DMS53 (cell line): Measurements from ENCODE around the gene KLF6.
A peak's percentile ranks its signal among the peaks of the same experiment; 100 is the strongest.

Experiments
- DNase-seq: peaks from one replicate; lab custom pipeline; 2025; lab: John Stamatoyannopoulos, UW

Gene KLF6

DNA sequence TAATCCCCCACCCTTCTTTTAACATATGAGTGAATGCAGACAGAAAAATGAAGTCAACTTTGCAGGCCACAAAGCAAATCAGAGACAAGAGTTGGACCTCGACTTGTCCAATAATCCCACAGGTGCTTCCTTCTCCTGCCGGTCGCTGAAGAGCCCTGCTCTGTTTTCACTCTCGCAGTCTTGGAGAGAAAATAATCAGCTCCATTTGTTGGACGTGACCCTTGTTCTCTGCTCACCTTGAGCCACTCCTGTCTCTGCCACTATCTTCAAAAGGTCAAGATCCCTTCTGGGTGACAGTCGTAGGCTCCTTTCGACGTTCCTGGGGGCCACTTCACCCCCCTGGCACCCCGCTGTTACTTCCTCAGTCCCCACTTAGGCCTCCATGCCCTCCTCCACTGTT lies 2.8 kb upstream of the KLF6 start:
- DNase-seq = no peak

DNA sequence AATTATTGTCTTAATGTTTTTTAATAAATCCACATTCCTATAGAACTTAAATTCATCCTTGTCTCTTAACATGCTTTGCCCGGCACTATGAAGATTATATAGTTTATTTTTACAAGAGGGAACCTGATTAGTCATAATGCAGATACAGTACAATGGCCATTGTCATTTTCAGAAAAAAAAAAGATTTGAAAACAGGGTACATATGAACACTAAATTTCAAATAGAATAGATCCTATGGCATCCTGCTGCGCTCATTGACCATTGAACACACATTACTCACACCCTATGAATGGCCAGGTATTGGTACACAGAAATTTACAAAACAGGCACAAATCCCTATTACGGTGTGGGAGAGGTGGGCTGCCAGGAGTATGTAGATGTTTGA lies 2.0 kb upstream of the KLF6 start:
- DNase-seq = no peak

DNA sequence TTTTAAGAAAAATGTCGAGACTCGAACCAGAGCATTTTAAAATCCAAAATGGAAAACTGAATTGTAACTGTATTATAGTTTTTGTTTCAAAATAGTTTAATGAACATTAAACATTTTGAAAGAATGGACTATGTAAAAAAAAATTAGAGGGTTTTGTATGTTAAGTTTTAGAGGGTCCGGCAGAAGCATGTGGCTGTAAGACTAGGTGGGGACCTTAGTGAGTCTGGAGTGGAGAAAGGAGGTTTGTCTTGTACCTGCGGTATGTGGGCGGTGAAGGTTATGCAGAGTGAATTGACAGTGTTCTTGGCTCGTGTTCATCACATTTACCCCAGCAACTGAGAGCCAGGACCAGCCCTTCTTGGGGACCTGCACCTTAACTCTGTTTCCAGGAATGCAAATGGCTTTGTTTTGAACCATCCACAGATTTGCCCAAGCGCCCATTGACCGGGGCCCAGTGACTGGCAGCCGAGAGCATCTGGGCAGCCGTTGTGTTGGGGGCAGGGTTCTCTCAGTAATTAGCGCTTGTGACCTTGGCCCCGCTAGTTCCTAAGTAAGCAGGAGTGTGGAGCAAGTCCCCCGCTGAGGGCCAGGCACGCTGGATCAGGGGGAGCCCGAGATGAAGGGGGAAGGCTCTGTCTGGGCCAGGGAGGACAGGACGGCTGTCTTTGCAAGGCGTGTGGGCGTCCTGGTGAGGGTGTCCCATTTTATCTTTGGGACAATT lies 1.4 kb upstream of the KLF6 start:
- peak; percentile 64 for DNase-seq

DNA sequence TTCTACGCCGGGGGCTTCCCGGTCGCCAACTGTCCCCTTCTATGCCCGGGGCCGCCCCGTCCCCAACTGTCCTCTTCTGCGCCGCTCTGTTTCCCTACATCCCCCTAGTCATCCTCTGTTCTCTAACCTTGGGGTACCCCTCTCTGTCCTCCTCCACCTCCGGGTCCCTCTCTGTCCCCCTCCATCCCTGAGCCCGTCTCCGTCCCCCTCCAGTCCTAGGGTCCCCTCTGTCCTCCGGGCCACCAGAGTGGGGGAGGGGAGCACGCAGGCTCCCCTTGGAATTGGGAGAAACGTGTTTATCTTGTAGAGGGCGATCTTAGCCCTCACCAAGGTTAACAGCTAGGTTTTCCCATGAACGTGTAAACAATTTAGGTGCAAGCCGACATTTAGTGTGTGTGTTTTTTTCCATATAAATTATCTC lies 852 bp upstream of the KLF6 start:
- DNase-seq = peak; percentile 72

DNA sequence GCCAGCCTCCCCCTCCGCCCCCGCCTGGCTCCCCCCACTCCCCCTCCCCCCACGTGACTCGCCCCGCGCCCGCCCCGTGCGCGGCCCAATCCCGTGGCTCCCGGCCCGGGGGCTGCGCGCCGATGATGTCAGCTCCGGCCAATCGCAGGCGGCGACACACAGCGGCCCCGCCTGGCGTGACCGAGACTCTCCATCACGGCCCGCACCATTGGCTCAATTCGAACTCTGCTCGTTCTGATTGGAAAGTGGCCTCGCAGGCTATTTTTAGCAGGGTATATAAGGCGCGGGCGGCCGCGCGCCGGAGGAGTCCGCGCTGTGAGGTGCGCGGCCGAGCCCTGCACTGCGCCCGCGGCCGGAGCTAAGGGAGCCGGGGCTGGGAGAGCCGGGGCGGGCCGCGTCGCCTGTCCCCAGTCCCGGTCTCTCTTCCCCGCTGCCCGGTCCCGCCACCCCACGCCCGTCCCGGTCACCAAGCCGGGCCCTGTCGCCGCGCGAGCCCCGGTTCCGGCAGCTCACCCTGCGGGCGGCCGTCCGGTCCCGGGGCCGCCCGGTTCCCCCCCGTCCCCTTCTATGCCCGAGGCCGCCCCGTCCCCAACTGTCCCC lies 342 bp upstream of the KLF6 start:
- peak; percentile 99 for DNase-seq

DNA sequence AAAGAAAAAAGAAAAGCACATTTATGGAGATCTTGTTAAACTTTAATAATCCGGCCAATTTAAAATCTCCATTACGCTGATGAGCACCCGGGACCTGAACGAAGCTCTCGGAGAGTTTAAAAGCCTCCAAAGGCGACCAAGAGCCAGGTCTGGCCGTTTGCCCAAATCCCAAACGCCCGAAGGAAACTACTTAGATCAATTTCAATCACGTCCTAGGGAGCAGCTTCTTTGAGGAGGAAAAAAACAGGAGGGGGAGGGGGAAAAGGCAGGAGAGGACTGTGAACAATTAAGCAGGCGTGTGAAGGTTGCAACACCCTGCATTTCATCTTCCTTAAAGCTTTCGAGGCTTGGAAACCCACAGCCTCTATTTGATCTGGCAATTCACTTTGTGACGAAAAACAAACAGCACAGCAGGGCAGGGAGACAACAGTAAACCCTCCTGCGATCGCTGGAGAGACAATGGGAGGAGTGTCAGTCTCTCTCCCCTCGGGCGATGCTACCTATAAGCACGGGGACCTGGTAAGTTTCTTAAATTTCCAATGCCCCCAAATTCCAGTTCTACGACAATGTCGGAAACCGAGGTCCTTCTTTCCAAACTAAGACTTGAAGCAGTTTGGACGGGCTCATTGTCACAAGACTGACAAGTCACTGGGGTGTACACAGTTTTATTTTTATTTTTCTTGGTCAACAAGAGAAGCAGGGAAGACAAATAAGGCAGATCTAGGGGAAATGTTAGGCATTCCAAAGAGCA lies 1.2 kb downstream of the KLF6 start:
- DNase-seq = peak; percentile 94

DNA sequence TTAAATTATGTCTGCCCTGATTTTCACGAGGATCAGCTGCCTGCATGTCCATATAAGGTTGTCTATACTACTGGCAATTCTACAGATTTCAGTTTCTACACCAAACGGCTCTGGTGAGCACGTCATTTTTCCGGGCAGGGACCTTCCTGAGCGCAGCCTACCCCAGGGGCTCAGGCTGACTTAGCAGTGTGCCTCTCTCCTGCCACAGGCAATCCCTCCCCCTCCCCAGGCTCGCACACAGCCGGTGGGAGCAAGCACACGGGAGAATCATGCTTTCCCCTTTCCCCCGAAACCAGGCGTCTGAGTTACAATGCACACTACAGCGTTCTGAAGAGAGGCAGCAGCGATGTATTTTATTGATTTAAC lies 1.7 kb downstream of the KLF6 start:
- peak; percentile 84 for DNase-seq

DNA sequence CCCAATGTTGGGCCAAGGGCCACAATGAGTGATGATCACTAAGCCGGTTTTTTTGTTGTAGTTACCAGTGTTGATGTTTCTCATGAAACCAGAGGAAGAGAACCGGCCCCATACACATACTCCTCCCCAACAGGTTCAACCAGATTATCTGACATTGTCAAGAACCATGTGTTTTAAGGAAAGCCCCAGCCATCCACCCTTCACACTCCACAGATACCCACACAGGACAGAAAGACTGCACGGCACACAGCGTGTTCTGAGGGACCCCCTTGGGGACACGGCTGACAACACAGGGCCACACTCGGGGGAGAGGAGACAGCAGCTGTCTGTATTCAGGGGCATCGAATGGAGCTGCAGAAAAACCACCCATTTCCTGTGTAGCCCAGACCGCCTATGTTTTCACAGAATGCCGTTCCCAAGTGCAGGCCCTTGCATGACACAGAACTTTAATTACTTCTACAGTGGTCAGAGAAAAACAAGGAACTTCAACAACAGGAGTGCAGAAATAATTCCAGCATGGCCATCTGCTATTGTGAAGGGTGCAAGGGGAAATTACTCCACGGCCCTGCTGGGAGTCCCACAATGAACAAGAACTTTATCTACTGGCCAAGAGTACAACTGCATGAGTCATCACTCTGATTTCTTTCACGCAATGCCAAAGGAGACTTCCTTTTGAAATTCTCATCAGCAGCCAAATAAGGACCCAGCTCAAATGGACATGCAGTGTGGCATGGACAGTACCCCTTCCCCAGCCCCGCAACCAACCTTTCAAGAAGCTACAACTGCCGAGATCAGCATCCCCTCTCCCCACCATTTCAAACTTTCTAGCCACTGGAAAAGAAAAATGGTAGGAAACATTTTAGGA lies 2.3 kb downstream of the KLF6 start:
- DNase-seq = peak; percentile 86

DNA sequence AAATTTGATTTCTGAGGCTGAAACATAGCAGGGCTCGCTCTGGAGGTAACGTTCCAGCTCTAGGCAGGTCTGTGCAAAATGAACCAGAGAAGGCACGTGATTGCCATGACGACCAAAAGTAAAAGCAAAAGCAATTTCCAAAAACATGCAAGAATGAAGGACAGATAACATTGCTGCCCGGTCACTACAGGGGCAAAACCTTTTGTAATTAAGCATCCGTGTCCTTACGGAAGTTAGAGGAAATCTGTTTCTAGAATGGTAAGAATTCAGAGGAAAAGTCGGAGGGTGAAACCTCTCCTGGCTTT lies 2.9 kb downstream of the KLF6 start:
- no peak for DNase-seq

DNA sequence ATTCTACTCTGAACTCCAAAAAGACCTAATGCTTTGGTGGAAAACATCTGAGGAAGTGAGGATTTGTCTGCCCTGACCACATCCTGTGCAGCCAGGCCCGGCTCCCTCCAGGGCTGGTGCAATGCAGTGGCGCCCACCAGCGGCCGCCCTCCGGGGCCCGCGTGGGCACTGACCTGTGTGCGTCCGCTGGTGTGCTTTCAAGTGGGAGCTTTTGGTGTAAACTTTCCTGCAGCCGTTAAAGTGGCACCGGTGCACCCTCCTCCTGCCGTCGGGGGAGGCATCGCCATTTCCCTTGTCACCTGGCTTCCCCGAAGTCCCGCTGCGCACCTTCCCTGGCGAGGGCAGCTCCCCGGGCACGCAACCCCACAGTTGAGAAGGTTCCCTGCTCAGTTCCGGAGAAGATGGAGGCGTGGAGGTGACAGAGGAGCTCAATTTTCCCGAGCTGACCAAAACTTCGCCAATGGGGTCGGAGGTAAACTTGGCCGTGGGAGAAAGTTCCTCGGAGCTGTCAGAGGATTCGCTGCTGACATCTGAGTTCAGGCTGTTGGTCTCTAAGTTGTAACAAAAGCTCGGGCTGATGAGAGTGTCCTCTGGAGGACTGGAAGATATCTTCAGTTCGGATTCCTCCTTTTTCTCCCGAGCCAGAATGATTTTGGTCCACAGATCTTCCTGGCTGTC lies 3.4 kb downstream of the KLF6 start:
- DNase-seq = peak; percentile 35

DNA sequence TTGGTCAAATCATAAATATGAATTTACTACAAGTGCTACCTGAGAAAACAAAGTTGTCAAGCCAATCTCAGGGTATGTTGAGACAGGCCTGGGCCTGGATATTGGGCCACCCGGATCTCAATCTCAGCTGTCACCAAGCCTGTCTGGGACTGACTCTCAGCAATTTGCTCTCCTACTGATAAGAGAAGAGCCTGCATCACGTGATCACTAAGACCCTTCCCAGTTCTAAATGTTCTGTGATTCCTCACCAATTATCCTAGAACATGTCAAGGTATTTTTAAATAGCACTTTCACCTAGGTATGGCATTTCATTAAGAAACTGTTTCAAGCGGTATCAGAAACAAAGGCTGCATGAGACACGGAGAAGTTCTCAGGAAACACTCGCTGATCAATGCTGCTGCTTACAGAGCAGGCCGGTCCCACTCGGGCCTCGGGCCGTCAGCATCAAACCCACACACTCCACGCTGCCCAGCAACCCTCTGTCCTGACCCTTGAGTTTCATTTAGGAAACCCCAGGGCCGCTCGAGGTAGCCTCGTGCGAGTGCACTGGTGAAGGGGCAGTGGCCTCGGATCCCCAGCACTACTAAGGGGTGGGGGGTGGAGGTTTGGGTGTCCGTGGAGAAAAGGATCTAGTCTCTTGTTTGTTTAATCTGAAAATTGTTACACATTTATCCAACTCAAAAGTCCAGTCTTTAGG lies 4.1 kb downstream of the KLF6 start:
- no peak for DNase-seq

DNA sequence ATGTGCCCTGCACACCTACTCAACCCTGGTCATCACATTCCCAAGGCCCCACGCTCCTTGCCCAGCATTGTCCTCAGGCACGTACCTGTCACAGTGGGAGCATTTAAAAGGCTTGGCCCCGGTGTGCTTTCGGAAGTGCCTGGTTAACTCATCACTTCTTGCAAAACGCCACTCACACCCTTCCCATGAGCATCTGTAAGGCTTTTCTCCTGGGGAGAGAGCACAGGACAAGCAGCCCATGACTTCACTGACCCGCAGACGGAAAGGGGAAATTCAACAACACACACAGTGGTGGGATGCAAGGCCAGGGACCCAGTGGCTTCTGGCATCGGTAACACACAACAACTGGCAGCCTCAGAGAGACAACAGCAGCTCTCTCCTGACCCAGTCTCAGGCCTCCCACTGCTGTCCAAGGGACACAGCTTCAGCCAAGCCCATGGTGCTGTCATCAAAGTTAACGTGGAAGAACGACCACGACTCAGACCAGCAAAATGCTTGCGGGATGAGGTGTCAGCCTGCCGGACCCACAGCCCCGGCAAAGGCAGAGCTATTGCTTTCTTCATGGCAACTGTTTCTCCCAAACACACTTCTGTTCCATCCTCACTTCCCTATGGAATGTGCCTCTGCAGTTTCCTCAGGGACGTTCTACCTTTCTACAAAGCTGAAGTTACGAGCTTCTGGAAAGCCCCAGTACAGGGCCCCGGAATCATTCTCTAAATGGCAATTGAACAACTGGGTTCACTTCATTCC lies 4.8 kb downstream of the KLF6 start:
- DNase-seq = peak; percentile 54

DNA sequence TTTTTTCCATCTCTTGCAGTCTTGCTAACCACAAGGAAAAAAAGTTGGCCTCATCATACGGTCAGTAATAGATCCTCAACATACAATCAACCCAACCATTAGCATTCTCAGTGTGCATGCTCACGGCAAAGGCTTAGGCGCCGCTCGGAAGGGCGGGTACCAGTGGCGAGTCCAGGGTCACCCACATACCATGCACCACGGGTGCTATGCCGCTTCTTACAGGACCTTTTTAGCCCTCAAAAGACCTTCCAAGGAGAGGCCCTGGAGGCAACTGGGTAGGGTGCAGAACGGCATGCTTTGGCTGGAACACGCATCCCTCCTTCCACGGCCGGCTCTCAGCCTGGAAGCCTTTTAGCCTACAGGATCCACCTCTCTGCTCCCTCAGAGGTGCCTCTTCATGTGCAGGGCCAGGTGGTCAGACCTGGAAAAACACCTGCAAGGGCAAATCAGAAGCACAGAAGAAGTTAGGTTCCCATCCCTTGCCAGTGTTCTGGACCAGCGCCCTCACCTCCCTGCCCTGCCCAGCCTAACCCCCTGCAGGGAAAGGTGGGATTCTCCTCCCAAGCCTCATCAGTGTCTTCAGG lies 5.8 kb downstream of the KLF6 start:
- DNase-seq = peak; percentile 49

DNA sequence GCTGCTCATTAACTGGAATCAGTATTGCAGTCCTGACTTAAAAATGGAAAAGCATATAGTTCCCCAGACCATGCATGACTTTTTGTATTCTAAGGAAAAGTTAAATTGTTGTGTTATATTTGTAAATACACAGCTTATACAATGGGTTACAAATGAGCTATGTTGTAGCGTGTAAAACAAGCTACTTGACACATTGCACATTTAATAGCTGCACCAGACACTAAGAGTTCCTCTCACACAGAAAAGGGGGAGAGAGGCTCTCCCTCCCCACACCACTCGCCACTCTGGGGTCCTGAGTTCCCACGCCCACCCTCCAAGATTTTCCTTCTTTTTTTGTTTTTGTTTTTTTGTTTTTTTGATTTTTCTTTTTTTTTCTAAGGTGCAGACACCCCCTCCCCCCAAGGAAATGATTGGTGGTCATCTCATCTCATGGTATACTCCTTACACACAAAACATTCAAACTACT lies 6.3 kb downstream of the KLF6 start:
- DNase-seq = no peak

DNA sequence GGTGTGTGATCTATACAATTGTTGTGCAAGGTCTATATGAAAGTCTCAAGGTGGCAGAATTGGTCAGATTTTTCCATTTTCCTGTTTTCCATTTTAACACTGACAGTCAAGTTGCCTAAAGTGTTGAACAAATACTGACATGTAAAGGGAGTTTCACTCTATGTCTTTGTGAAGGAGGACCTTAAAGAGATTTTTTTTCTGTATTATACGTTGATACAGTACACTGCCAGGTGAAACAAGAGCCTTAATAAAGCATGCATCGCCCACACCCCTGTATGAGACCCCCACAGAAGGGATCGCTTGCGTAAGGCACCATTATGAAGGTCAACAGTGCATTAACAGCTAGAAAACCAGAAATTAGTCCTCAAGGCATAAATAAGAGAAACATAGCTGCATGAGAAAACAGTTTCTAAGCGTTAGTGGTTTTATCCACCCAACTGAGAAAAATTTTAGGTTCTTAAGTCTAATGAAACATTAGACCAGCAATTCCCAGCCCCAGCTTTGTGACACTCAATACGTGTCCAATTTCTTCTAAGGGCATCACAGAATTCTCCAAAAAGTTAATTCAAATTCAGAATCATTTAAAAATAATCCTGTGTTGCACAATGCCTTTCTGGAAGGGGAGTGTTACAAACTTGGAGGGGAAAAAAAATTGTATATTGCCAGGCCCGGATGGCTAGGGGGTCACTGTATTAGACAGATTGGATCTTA lies 6.9 kb downstream of the KLF6 start:
- DNase-seq = peak; percentile 51

DNA sequence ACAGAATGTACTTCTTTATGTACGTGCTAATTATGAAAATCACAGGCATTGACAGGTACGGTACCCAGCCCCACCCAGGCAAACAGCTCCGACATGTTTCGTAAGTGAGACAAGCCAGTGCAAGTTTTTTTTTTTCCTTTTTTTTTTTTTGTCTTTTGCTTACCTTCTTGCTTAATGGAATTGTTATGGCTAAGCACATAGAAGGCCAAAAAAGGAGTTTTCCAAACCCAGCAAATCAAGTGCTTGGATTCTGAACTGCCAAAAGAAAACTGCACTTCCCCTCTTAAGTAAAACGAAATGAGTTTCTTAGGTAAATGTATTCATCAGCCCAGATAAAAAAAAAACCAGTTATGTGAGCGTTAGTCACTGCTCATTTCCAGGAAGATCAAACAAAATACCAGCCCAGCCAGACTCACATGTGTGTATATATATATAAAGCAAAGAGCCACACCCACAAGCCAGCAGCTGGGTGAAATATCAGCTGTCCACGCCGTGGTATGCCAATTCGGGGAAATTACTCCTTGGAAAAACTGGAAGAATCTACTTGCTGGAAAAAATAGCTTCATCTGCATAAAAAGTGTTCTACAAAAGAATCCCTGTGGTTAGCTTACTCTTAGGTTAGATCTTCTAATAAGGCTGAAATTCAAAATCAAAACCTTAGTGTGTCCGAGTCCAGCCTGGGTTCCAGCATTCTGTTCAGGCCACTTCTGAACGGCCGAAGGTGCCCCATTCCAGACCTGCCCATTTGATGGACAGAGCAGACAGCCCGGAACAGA lies 8.0 kb downstream of the KLF6 start:
- peak; percentile 97 for DNase-seq

DNA sequence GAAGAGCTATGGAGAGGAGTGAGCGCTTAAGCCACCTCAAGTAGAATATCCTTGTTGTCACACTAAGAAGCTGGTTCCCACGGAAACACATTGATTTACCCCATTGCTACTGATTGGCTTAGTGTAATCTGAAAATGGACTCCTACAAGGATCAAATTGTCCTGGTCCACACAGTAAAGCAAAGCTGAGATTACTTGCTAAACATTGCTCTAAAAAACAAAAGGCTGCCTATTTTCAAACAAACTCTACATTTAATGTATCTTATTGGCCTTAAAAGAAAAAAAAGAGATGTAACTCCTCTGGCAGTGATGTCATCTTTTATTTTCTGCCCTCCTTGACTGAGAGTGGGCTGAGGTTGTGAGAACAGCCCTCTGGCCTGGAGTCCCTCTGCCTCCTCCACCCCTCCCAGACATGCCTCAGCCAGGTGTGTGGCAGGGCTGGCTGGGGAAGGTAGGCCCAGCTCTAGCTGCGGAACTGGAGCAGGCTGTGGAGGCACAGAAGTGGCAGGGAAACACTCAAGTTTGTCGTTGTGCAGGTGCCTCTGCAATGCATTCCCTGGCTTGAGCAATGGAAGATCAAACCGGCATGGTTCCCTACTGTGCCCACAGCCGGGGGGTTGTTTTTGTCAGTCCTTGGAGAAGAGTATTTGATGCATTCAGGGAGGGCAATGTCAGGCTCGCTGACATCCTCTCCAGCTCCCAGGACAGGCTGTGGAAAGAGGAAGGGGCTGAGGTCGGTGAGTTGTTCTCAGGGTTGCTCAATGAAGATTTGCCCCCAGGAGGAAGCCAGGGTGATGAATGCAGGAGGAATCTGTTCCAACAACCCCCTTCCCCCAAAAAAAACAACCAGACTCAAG lies 9.1 kb downstream of the KLF6 start:
- DNase-seq = peak; percentile 59
